Measurements from ENCODE around the gene QPRT. TPM values are rescaled to one million over a fixed set of nuclear protein-coding genes. Genes with fewer than 3 reads are reported as not detected.

QPRT gene
- total and polyA plus RNA-seq, 12 donors: 3.8 to 34.1 (median 24.6) TPM

GRCh38 chr16:29714396-29714795 lies 35.4 kb downstream of the QPRT start:
- ATAC-seq (no peak), DNase-seq (no peak)
- WGBS, 2 donors: 79 to 91% methylated on average over 2 of the region's 2 CpGs
- H3K36me3 ChIP-seq: no peaks in the 10 kb centered on the region
- H3K9me3 ChIP-seq: no peaks in the 10 kb centered on the region
- no peaks in the 10 kb centered on the region for H3K27me3 ChIP-seq
- no peak overlapping the region for H3K27ac ChIP-seq
- intact Hi-C loops (cut with DNase I): loop anchor here in 1 of 10 donors (10.0 kb wide), 1 partner anchor 60 kb away; the partner anchor contains the start of gene ZG16
- no peak for TF ChIP-seq CTCF (IDR thresholded peaks at IDR 0.05)
- no peak overlapping the region for H3K4me3 ChIP-seq
- H3K4me1 ChIP-seq: peaks cover 0 to 22% (median 0%) of the 10 kb centered on the region in 9 donors

- TF ChIP-seq CTCF (IDR thresholded peaks at IDR 0.05): no peak
- intact Hi-C loops (cut with DNase I): loop anchor here in 1 of 10 donors (10.0 kb wide), 1 partner anchor 60 kb away; the partner anchor contains the start of gene ZG16
- Histone ChIP-seq H3K36me3 (no peaks in the 10 kb centered on the region), H3K4me1 (peaks cover 0 to 21% (median 0%) of the 10 kb centered on the region in 9 donors), H3K27me3 (no peaks in the 10 kb centered on the region), H3K4me3 (no peak overlapping the region), H3K9me3 (no peaks in the 10 kb centered on the region), H3K27ac (no peak overlapping the region)
- no peak for ATAC-seq
- 32 to 47% methylated on average over 1 of the region's 1 CpG for WGBS, 2 donors
- DNase-seq: no peak
Observed at GRCh38 chr16:29714972-29715371, 36.0 kb downstream of the QPRT start.

- H3K27ac ChIP-seq: no peak overlapping the region
- no peaks in the 10 kb centered on the region for H3K27me3 ChIP-seq
- ATAC-seq (no peak), DNase-seq (no peak)
- H3K4me1 ChIP-seq: peaks cover 0 to 3% (median 0%) of the 10 kb centered on the region in 9 donors
- no peak for TF ChIP-seq CTCF (IDR thresholded peaks at IDR 0.05)
- H3K9me3 ChIP-seq: no peaks in the 10 kb centered on the region
- WGBS, 2 donors: 83 to 86% methylated on average over 7 of the region's 7 CpGs
- H3K4me3 ChIP-seq: no peak overlapping the region
- intact Hi-C loops (cut with DNase I): loop anchor here in 1 of 10 donors (10.0 kb wide), 1 partner anchor 58 kb away; the partner anchor contains the start of gene ZG16
- no peaks in the 10 kb centered on the region for H3K36me3 ChIP-seq
Observed at GRCh38 chr16:29717113-29717512, 38.1 kb downstream of the QPRT start.

GRCh38 chr16:29719063-29719462 lies 40.1 kb downstream of the QPRT start:
- no peak for TF ChIP-seq CTCF (IDR thresholded peaks at IDR 0.05)
- WGBS, 2 donors: 28 to 35% methylated on average over 4 of the region's 4 CpGs
- Histone ChIP-seq H3K27me3 (no peaks in the 10 kb centered on the region), H3K4me3 (no peak overlapping the region), H3K36me3 (no peaks in the 10 kb centered on the region), H3K27ac (no peak overlapping the region), H3K9me3 (no peaks in the 10 kb centered on the region), H3K4me1 (peaks cover 0 to 3% (median 0%) of the 10 kb centered on the region in 9 donors)
- intact Hi-C loops (cut with DNase I): loop anchor here in 1 of 10 donors (10.0 kb wide), 1 partner anchor 56 kb away; the partner anchor contains the start of gene ZG16
- ATAC-seq (no peak), DNase-seq (no peak)

Measured in heart right ventricle (tissue), 16 donors.